Uterus (tissue), 4 donors: ENCODE results near the gene NOTCH3. TPM values are rescaled to one million over a fixed set of nuclear protein-coding genes. Genes with fewer than 3 reads are reported as not detected.

ENCODE experiments used
- DNase-seq, 2 donors: peaks; one replicate each; pipeline ENCODE4 v3.0.0-alpha.2; 2019 to 2020
- H3K27ac ChIP-seq, 2 donors: fragments of 200-600 bp; sonication (generic); 1 replicate in 1 of 2; 2 replicates in 1 of 2; pipeline ENCODE4 v1.5.1; 2016 to 2018
- H3K27me3 ChIP-seq, 2 donors: fragments of 200-600 bp; sonication (generic); one replicate each; pipeline ENCODE4 v1.5.1; 2018 to 2019; ENCODE audit warnings: control low read depth in 1 of 2
- H3K36me3 ChIP-seq, 2 donors: fragments of 200-600 bp; sonication (generic); one replicate each; pipeline ENCODE4 v1.5.1; 2019; ENCODE audit warnings: control low read depth in 1 of 2
- H3K4me1 ChIP-seq, 2 donors: fragments of 200-600 bp; sonication (generic); one replicate each; pipeline ENCODE4 v1.5.1; 2018 to 2019; ENCODE audit warnings: control low read depth in 1 of 2
- H3K4me3 ChIP-seq, 2 donors: fragments of 200-600 bp; sonication (generic); 1 replicate in 1 of 2; 2 replicates in 1 of 2; pipeline ENCODE4 v1.5.1; 2018 to 2019; ENCODE audit warnings: mild to moderate bottlenecking in 1 of 2
- H3K9me3 ChIP-seq, 2 donors: fragments of 200-600 bp; sonication (generic); one replicate each; pipeline ENCODE4 v1.5.1; 2019; ENCODE audit warnings: control low read depth in 1 of 2
- CTCF ChIP-seq, 4 experiments: fragments of 200-600 bp in 2 of 4; fragments of 450-650 bp in 2 of 4; sonication (generic) in 2 of 4; IDR thresholded peaks; one replicate each; pipeline ENCODE4 v1.5.1; 2016 to 2019; ENCODE audit warnings: antibody characterized with exemption in 4 of 4, mild to moderate bottlenecking in 2 of 4, moderate library complexity in 1 of 4
- POLR2A ChIP-seq, 2 donors: fragments of 450-650 bp; IDR thresholded peaks; one replicate each; pipeline ENCODE4 v1.6.1; 2016; ENCODE audit warnings: antibody characterized with exemption in 2 of 2, mild to moderate bottlenecking in 1 of 2, moderate library complexity in 1 of 2
- intact Hi-C: fragments of 100-400 bp; cut with DNase I; formaldehyde crosslinking; loops from one replicate; pipeline ENCODE4 v1.15.1; 2023; ENCODE audit warnings: low total_unique reads
- total RNA-seq, 4 donors: library from RNA; depleted of rRNA in 3 of 4; stranded (reverse); fragments of >200 nt in 3 of 4; gene quantifications; one replicate each; pipeline versions ENCODE4 v1.1.0 to v1.2.4, GENCODE V29; 2014 to 2023
- donor health status: DM: yes; HTN: yes; CAD: no.

Gene NOTCH3
- total RNA-seq, 4 donors from 2014 or later, result 9.4 to 166 (median 96.9) TPM

GRCh38 chr19:15237759-15238638, 37.2 kb upstream of the NOTCH3 start:
- no peak overlapping the region for H3K27ac ChIP-seq

GRCh38 chr19:15236886-15237285, 36.1 kb upstream of the NOTCH3 start:
- no peak overlapping the region for H3K27ac ChIP-seq
- no peaks in the 10 kb centered on the region for H3K36me3 ChIP-seq
- DNase-seq, result no peak
- TF ChIP-seq CTCF (IDR thresholded peaks at IDR 0.05), result no peak
- TF ChIP-seq POLR2A (IDR thresholded peaks at IDR 0.05), result no peak
- intact Hi-C loops, result no loop called here
- H3K9me3 ChIP-seq, result no peaks in the 10 kb centered on the region
- H3K4me3 ChIP-seq, result no peak overlapping the region
- no peaks in the 10 kb centered on the region for H3K4me1 ChIP-seq
- H3K27me3 ChIP-seq, result no peaks in the 10 kb centered on the region

More at GRCh38 chr19:15237759-15238638, 37.2 kb upstream of the NOTCH3 start:
- Histone ChIP-seq H3K27me3 (no peaks in the 10 kb centered on the region), H3K4me1 (no peaks in the 10 kb centered on the region), H3K36me3 (no peaks in the 10 kb centered on the region), H3K9me3 (no peaks in the 10 kb centered on the region), H3K4me3 (no peak overlapping the region)
- no peak for DNase-seq
- TF ChIP-seq CTCF (IDR thresholded peaks at IDR 0.05), result no peak
- TF ChIP-seq POLR2A (IDR thresholded peaks at IDR 0.05), result no peak
- intact Hi-C loops, result no loop called here

GRCh38 chr19:15235781-15236180, 35.0 kb upstream of the NOTCH3 start:
- no peak for DNase-seq
- Histone ChIP-seq H3K4me1 (no peaks in the 10 kb centered on the region), H3K27ac (no peak overlapping the region), H3K36me3 (no peaks in the 10 kb centered on the region), H3K4me3 (no peak overlapping the region), H3K27me3 (no peaks in the 10 kb centered on the region), H3K9me3 (no peaks in the 10 kb centered on the region)
- no peak for TF ChIP-seq CTCF (IDR thresholded peaks at IDR 0.05)
- no peak for TF ChIP-seq POLR2A (IDR thresholded peaks at IDR 0.05)
- intact Hi-C loops, result no loop called here

GRCh38 chr19:15234431-15235130, 33.8 kb upstream of the NOTCH3 start:
- Histone ChIP-seq H3K27ac (no peak overlapping the region), H3K4me3 (no peak overlapping the region)
- intact Hi-C loops, result no loop called here

More at GRCh38 chr19:15234431-15235130, 33.8 kb upstream of the NOTCH3 start:
- DNase-seq, result no peak
- no peaks in the 10 kb centered on the region for H3K36me3 ChIP-seq
- H3K27me3 ChIP-seq, result no peaks in the 10 kb centered on the region
- TF ChIP-seq POLR2A (IDR thresholded peaks at IDR 0.05), result no peak
- TF ChIP-seq CTCF (IDR thresholded peaks at IDR 0.05), result no peak
- no peaks in the 10 kb centered on the region for H3K9me3 ChIP-seq
- no peaks in the 10 kb centered on the region for H3K4me1 ChIP-seq
